Stomach (tissue), 9 donors: ENCODE data around the gene LGMN. TPM values are rescaled to one million over a fixed set of nuclear protein-coding genes. Genes with fewer than 3 reads are reported as not detected.

Source experiments
- DNase-seq, 2 donors: peaks; one replicate each; pipeline versions ENCODE4 v3.0.0 to v3.0.0-alpha.2; 2013 to 2019
- H3K27ac ChIP-seq, 5 donors: fragments of 200-600 bp in 4 of 5; sonication (generic) in 4 of 5; one replicate each; pipeline ENCODE4 v1.5.1; 2013 to 2019; ENCODE audit warnings: mild to moderate bottlenecking in 1 of 5, moderate library complexity in 1 of 5
- H3K27me3 ChIP-seq, 3 donors: fragments of 200-600 bp; sonication (generic); one replicate each; pipeline ENCODE4 v1.5.1; 2017 to 2019; ENCODE audit warnings: mixed run types in 1 of 3
- H3K36me3 ChIP-seq, 4 donors: fragments of 200-600 bp; sonication (generic); 1 replicate in 3 of 4; 2 replicates in 1 of 4; pipeline ENCODE4 v1.5.1; 2016 to 2019
- H3K4me1 ChIP-seq, 4 donors: fragments of 200-600 bp; sonication (generic); one replicate each; pipeline ENCODE4 v1.5.1; 2016 to 2019
- H3K4me3 ChIP-seq, 4 donors: fragments of 200-600 bp; sonication (generic) in 3 of 4; one replicate each; pipeline ENCODE4 v1.5.1; 2016 to 2019; ENCODE audit warnings: mild to moderate bottlenecking in 1 of 4
- H3K9me3 ChIP-seq, 4 donors: fragments of 200-600 bp; sonication (generic); one replicate each; pipeline ENCODE4 v1.5.1; 2016 to 2019
- CTCF ChIP-seq, 7 experiments: fragments of 450-650 bp in 4 of 7; fragments of 200-600 bp in 3 of 7; sonication (generic) in 3 of 7; IDR thresholded peaks; one replicate each; pipeline ENCODE4 v1.5.1; 2016 to 2019; ENCODE audit warnings: antibody characterized with exemption in 7 of 7, control low read depth in 2 of 7, mild to moderate bottlenecking in 1 of 7
- EP300 ChIP-seq: sonication (generic); formaldehyde crosslinking; IDR thresholded peaks from one replicate; pipeline ENCODE4 v1.6.1; 2017; ENCODE audit warnings: antibody characterized with exemption
- POLR2A ChIP-seq, 4 donors: fragments of 450-650 bp; IDR thresholded peaks; one replicate each; pipeline ENCODE4 v1.6.1; 2016; ENCODE audit warnings: antibody characterized with exemption in 4 of 4, control low read depth in 2 of 4, mild to moderate bottlenecking in 1 of 4, moderate library complexity in 1 of 4
- POLR2AphosphoS5 ChIP-seq, 3 donors: sonication (generic); formaldehyde crosslinking; IDR thresholded peaks; one replicate each; pipeline ENCODE4 v1.6.1; 2016; ENCODE audit warnings: antibody characterized with exemption in 3 of 3
- WGBS, 5 donors: extraction: QIAGEN DNeasy Blood & Tissue Kit in 3 of 5; methylation state at CpG; one replicate each; pipeline versions ENCODE4 v1.1.5 to v1.1.7; 2013 to 2018; 5-methylcytosine and 5-hydroxymethylcytosine counted together
- intact Hi-C: fragments of 100-400 bp; cut with DNase I; formaldehyde crosslinking; loops from one replicate; pipeline ENCODE4 v1.15.1; 2023; ENCODE audit warnings: low total_unique reads
- polyA plus RNA-seq, 3 donors: library from polyadenylated mRNA; stranded (reverse); fragments of 200-250 nt; gene quantifications; one replicate each; pipeline ENCODE4 v1.2.3, GENCODE V29; 2013
- total RNA-seq, 5 donors: library from RNA; depleted of rRNA; stranded (reverse); fragments of >200 nt; gene quantifications; one replicate each; pipeline versions ENCODE4 v1.1.0 to v1.2.3, GENCODE V29; 2014 to 2016
- donor health status: healthy with polysubstance abuse.
- donor health status: Bipolar disorder and iron deficiency.
- donor health status: healthy.

Gene LGMN
- total and polyA plus RNA-seq, 8 donors, result 8.2 to 142 (median 50.0) TPM

- Histone ChIP-seq H3K36me3 (no peaks in the 10 kb centered on the region), H3K4me3 (no peak overlapping the region), H3K4me1 (peaks cover 10 to 21% (median 15%) of the 10 kb centered on the region in 4 donors), H3K9me3 (no peaks in the 10 kb centered on the region), H3K27ac (no peak overlapping the region), H3K27me3 (no peaks in the 10 kb centered on the region)
- TF ChIP-seq POLR2AphosphoS5 (IDR thresholded peaks at IDR 0.05) (no peak), EP300 (no peak), POLR2A (IDR thresholded peaks at IDR 0.05) (no peak), CTCF (IDR thresholded peaks at IDR 0.05) (no peak)
- WGBS, 5 donors, result 88 to 100% (median 96%) methylated on average over 1 of the region's 1 CpG
- DNase-seq, result no peak
- intact Hi-C loops, result no loop called here
Measured at GRCh38 chr14:92695562-92695961, 52.9 kb downstream of the LGMN start.

GRCh38 chr14:92694807-92695206 is 53.6 kb downstream of the LGMN start:
- peaks cover 0 to 6% (median 3%) of the 10 kb centered on the region in 4 donors for H3K36me3 ChIP-seq
- no peak overlapping the region for H3K27ac ChIP-seq
- H3K4me1 ChIP-seq, result peaks cover 10 to 21% (median 15%) of the 10 kb centered on the region in 4 donors
- 52 to 75% (median 63%) methylated on average over 5 of the region's 5 CpGs for WGBS, 5 donors
- DNase-seq, result no peak
- H3K27me3 ChIP-seq, result no peaks in the 10 kb centered on the region
- intact Hi-C loops, result no loop called here
- TF ChIP-seq POLR2AphosphoS5 (IDR thresholded peaks at IDR 0.05) (no peak), POLR2A (IDR thresholded peaks at IDR 0.05) (no peak), EP300 (no peak), CTCF (IDR thresholded peaks at IDR 0.05) (no peak)
- no peak overlapping the region for H3K4me3 ChIP-seq
- H3K9me3 ChIP-seq, result no peaks in the 10 kb centered on the region

- no peak for DNase-seq
- no peak for TF ChIP-seq POLR2A (IDR thresholded peaks at IDR 0.05)
- TF ChIP-seq POLR2AphosphoS5 (IDR thresholded peaks at IDR 0.05), result no peak
- TF ChIP-seq EP300, result no peak
- no peak for TF ChIP-seq CTCF (IDR thresholded peaks at IDR 0.05)
- intact Hi-C loops, result no loop called here
- Histone ChIP-seq H3K9me3 (no peaks in the 10 kb centered on the region), H3K4me1 (peaks cover 10 to 21% (median 15%) of the 10 kb centered on the region in 4 donors), H3K27me3 (no peaks in the 10 kb centered on the region), H3K27ac (no peak overlapping the region), H3K4me3 (no peak overlapping the region), H3K36me3 (peaks cover 0 to 7% (median 3%) of the 10 kb centered on the region in 4 donors)
- 72 to 82% (median 77%) methylated on average over 18 of the region's 18 CpGs for WGBS, 5 donors
Measured at GRCh38 chr14:92693998-92694795, 54.2 kb downstream of the LGMN start.

- intact Hi-C loops, result no loop called here
- WGBS, 5 donors, result 7 to 24% (median 7%) methylated on average over 2 of the region's 2 CpGs; no CpG with 5 or more reads in 1 of the 5 donors
Measured at GRCh38 chr14:92692822-92693226, 55.6 kb downstream of the LGMN start.

More at GRCh38 chr14:92692822-92693226, 55.6 kb downstream of the LGMN start:
- peak overlapping the region in 3 of 5 donors; percentile 29 to 46 (median 40) for H3K27ac ChIP-seq
- no peak overlapping the region for H3K4me3 ChIP-seq
- no peaks in the 10 kb centered on the region for H3K27me3 ChIP-seq
- H3K9me3 ChIP-seq, result no peaks in the 10 kb centered on the region
- TF ChIP-seq POLR2AphosphoS5 (IDR thresholded peaks at IDR 0.05) (peak in 2 of 3 donors; percentile 30 to 38), POLR2A (IDR thresholded peaks at IDR 0.05) (no peak)
- peaks cover 0 to 19% (median 10%) of the 10 kb centered on the region in 4 donors for H3K36me3 ChIP-seq
- peak; percentile 75 to 88 for DNase-seq
- peaks cover 16 to 33% (median 27%) of the 10 kb centered on the region in 4 donors for H3K4me1 ChIP-seq
